Globus pallidus (tissue), 1 donor: ENCODE results near the gene EML1.

Source experiments
- DNase-seq: peaks from one replicate; pipeline ENCODE4 v3.0.0-alpha.2; 2015; ENCODE audit warnings: low spot score

The EML1 gene

GRCh38 chr14:99966037-99966835 is 173.0 kb downstream of the EML1 start:
- DNase-seq: no peak

GRCh38 chr14:99966912-99967311 is 173.7 kb downstream of the EML1 start:
- no peak for DNase-seq

- no peak for DNase-seq
Observed at GRCh38 chr14:99968191-99968920, 175.1 kb downstream of the EML1 start.

- no peak for DNase-seq
Observed at GRCh38 chr14:99968941-99969340, 175.7 kb downstream of the EML1 start.

GRCh38 chr14:99969673-99970322 is 176.6 kb downstream of the EML1 start:
- no peak for DNase-seq

- peak; percentile 79 for DNase-seq
Observed at GRCh38 chr14:99971087-99971940, 178.1 kb downstream of the EML1 start.

GRCh38 chr14:99971941-99972747 is 178.9 kb downstream of the EML1 start:
- DNase-seq: peak; percentile 23

- no peak for DNase-seq
Observed at GRCh38 chr14:99972748-99973466, 179.7 kb downstream of the EML1 start.

GRCh38 chr14:99975190-99975589 is 182.0 kb downstream of the EML1 start:
- DNase-seq: no peak

GRCh38 chr14:99976021-99976420 is 182.8 kb downstream of the EML1 start:
- DNase-seq: no peak

GRCh38 chr14:99976681-99977080 is 183.5 kb downstream of the EML1 start:
- DNase-seq: no peak

- no peak for DNase-seq
Observed at GRCh38 chr14:99980299-99980698, 187.1 kb downstream of the EML1 start.

- DNase-seq: no peak
Observed at GRCh38 chr14:99981806-99982205, 188.6 kb downstream of the EML1 start.

GRCh38 chr14:99982537-99983250 is 189.5 kb downstream of the EML1 start:
- DNase-seq: peak; percentile 79

GRCh38 chr14:99983251-99984015 is 190.2 kb downstream of the EML1 start:
- no peak for DNase-seq

GRCh38 chr14:99984036-99984435 is 190.8 kb downstream of the EML1 start:
- no peak for DNase-seq

GRCh38 chr14:99986396-99986795 is 193.2 kb downstream of the EML1 start:
- no peak for DNase-seq

- no peak for DNase-seq
Observed at GRCh38 chr14:99989032-99989431, 195.8 kb downstream of the EML1 start.
